ENCODE measurements around the gene GPATCH2.
"Not testable (repeated sequence)": the region's sequence is repeated elsewhere in the genome, so short reads cannot be mapped to it uniquely, and the experiment has no call there.

GPATCH2 gene

GRCh38 chr1:217392441-217392840, 238.4 kb downstream of the GPATCH2 start:
- Mint-ChIP-seq H3K9me3 (peaks cover 4 to 7% of the 10 kb centered on the region in 2 donors), H3K27me3 (no peaks in the 10 kb centered on the region), H3K4me1 (no peaks in the 10 kb centered on the region), H3K27ac (no peak overlapping the region), H3K4me3 (no peak overlapping the region)
- DNase-seq, result no peak
- no peak for ATAC-seq

DNA sequence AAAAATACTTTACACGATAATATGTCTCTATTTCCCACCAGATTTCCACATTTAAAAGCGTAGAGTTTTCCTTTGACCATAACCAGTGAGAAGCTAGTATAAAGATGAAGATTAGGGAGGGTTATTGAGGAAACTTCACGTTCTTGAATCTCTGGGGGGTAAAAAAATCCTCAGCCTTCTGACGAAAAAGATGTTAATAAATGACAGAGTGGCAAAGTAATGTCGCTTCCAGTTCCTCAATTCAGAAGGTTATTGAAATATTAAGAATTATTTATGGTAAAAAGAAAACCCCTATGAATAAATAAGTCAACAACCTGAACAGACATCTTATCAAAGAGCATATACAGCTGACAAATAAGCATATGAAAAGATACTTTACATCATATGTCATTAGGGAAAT, 241.0 kb downstream of the GPATCH2 start:
- no peak for ATAC-seq
- peaks cover 4 to 7% of the 10 kb centered on the region in 2 donors for H3K9me3 Mint-ChIP-seq
- no peaks in the 10 kb centered on the region for H3K27me3 Mint-ChIP-seq
- no peak overlapping the region for H3K27ac Mint-ChIP-seq
- no peak for DNase-seq
- no peak overlapping the region for H3K4me3 Mint-ChIP-seq
- H3K4me1 Mint-ChIP-seq, result no peaks in the 10 kb centered on the region

GRCh38 chr1:217388522-217389065, 242.3 kb downstream of the GPATCH2 start:
- Mint-ChIP-seq H3K9me3 (peaks cover 6 to 7% of the 10 kb centered on the region in 2 donors), H3K4me3 (no peak overlapping the region), H3K4me1 (no peaks in the 10 kb centered on the region), H3K27ac (no peak overlapping the region), H3K27me3 (no peaks in the 10 kb centered on the region)
- DNase-seq (no peak), ATAC-seq (no peak)

- H3K4me3 Mint-ChIP-seq, H3K27me3 Mint-ChIP-seq, DNase-seq, H3K27ac Mint-ChIP-seq, H3K4me1 Mint-ChIP-seq, ATAC-seq: not testable (repeated sequence)
- peaks cover 27 to 28% of the 10 kb centered on the region in 2 donors for H3K9me3 Mint-ChIP-seq
These were observed 249.1 kb downstream of the GPATCH2 start for GRCh38 chr1:217381773-217382172.

- not testable (repeated sequence) for H3K4me3 Mint-ChIP-seq, H3K27ac Mint-ChIP-seq, H3K27me3 Mint-ChIP-seq, DNase-seq, H3K4me1 Mint-ChIP-seq, ATAC-seq
- H3K9me3 Mint-ChIP-seq, result peaks cover 27 to 28% of the 10 kb centered on the region in 2 donors
These were observed 251.1 kb downstream of the GPATCH2 start for GRCh38 chr1:217379804-217380203.

GRCh38 chr1:217379336-217379735, 251.6 kb downstream of the GPATCH2 start:
- DNase-seq (no peak), ATAC-seq (no peak)
- Mint-ChIP-seq H3K27ac (no peak overlapping the region), H3K4me1 (no peaks in the 10 kb centered on the region), H3K9me3 (peaks cover 27 to 28% of the 10 kb centered on the region in 2 donors), H3K4me3 (no peak overlapping the region), H3K27me3 (no peaks in the 10 kb centered on the region)
